Measurements from ENCODE around the gene KLHL24.
A peak's percentile ranks its signal among the peaks of the same experiment; 100 is the strongest.
"Not testable (repeated sequence)": the region's sequence is repeated elsewhere in the genome, so short reads cannot be mapped to it uniquely, and the experiment has no call there.

KLHL24 gene

GRCh38 chr3:183635431-183636220 is at the start of gene KLHL24:
TSS of gene KLHL24 (plus strand) at chr3:183635623. CDS start at chr3:183650357, 14,734 bp downstream.
- DNase-seq, result peak; percentile 91 to 92

- DNase-seq, result peak; percentile 14 to 45
These were observed 48.9 kb upstream of the KLHL24 start for GRCh38 chr3:183586477-183586876.

DNA sequence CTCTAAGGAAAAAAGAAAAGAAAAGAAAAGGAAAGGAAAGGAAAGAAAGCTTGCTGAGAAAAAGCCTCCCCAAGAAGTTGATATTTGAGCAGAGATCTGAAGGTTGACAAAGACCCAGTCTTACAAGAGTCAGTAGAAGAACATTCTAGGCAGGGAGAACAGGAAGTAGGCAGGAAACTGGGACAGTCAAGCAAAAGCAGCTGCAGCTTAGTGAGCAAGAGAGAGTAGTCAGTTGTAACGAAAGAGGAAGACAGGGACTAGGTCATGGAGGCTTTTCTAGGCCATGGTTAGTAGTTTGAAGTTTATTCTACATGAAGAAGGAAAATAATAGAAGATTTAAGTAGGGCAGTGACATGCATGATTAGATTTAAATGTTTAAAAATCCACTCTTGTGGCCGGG is 48.1 kb upstream of the KLHL24 start:
- peak in 1 of 2 donors; percentile 22 for DNase-seq

GRCh38 chr3:183590442-183590841 is 45.0 kb upstream of the KLHL24 start:
- no peak for DNase-seq

- DNase-seq, result peak in 1 of 2 donors; percentile 56
These were observed 43.4 kb upstream of the KLHL24 start for GRCh38 chr3:183591881-183592521.

- DNase-seq, result no peak
These were observed 42.6 kb upstream of the KLHL24 start for GRCh38 chr3:183592821-183593220.

- no peak for DNase-seq
These were observed 40.8 kb upstream of the KLHL24 start for GRCh38 chr3:183594636-183595035.

DNA sequence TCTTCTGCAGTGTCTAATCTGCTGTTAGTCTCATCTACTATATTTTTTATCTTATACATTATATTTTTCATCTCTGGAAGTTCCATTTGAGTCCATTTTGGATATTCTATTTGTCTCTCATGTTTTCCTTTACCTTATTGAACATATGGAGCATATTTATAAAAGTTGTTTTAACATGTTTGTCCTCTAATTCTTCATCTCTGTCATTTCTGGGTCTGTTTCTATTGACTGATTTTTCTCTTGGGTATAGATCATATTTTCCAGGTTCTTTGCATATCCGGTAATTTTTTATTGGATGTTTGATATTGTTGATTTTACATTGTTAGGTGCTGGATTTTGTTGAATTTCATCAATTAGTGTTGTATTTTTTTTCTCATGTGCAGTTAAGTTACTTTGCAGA is 37.5 kb upstream of the KLHL24 start:
- no peak for DNase-seq

DNA sequence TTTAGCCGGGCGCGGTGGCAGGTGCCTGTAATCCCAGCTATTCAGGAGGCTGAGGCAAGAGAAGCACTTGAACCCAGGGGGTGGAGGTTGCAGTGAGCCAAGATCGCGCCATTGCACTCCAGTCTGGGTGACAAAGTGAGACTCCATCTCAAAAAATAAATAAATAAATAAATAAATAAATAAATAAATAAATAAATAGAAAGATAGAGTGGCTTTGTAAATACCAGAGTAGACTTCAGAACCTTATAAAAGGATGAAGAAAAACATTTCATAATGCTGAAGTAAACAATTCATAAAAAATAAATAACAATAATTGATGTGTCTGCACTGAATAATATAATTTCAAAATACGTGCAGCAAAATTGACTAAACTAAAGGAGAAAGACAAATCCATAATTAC is 24.1 kb upstream of the KLHL24 start:
- DNase-seq, result not testable (repeated sequence)

- no peak for DNase-seq
These were observed 21.8 kb upstream of the KLHL24 start for GRCh38 chr3:183613366-183614285.

DNA sequence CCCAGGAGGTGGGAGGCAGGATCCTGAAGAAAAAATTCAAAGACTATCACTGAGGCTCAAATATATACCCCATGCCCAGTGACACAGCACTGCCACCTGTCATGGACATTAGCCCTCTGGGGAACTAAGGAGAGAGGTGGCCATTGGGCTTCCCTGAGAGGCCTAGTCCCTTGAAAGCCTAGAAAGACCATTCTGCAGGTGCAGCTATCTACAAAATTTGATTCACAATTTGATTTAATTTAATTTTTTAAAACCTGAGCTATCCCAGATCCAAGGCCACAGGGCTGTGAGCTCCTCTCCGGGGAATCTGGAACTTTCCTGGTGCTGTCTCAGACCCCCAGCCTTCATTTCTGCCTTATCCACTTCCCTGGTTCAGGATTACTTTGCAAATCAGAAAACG is 16.9 kb upstream of the KLHL24 start:
- no peak for DNase-seq

- no peak for DNase-seq
These were observed 16.4 kb upstream of the KLHL24 start for GRCh38 chr3:183619010-183619409.

DNA sequence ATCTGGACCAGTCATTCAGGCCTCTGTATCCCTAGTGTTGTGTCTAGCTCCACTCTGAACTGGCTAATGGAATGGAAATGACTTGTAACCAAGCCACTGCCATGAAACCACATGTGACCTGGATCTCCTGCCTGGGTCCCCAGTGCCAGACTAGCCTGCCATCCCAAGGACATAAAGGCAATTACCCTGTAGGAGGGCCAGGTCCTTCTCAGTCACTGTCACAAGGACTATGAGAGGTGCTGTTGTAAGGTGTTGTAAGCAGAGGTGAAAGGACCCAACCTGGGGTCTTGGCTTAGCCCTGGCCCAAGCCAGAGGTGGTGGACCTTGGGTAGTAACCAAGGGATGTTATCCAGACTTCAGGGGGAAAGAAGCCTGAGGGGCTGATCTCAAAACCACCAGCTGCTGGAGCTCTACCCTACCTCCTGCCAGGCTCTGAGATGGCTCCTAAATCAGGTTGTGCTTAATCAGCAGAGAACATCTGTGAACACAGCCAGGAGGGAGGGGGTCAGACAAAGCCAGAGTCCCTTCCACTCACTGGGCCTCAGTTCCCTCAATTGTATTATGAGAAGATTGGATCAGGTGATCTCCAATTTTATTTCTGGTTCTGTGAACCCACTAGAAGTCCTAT is 15.7 kb upstream of the KLHL24 start:
- no peak for DNase-seq

DNA sequence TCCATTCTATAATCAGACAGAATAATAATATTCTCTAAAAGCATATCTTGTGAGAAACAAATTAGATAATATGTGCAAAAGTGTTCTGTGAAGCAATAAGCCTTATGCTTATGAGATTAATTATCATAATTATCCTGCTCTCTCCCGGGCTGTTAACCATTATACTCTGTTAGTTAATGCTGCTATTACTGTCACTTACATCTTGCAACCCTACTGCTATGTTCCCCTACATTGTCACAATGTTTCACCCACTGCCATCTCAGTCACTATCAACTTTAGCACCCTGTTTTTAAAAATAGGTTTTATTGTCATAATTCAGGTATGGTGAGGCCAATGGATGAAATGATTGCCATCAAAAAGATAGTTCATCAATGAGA is 15.2 kb upstream of the KLHL24 start:
- no peak for DNase-seq

DNA sequence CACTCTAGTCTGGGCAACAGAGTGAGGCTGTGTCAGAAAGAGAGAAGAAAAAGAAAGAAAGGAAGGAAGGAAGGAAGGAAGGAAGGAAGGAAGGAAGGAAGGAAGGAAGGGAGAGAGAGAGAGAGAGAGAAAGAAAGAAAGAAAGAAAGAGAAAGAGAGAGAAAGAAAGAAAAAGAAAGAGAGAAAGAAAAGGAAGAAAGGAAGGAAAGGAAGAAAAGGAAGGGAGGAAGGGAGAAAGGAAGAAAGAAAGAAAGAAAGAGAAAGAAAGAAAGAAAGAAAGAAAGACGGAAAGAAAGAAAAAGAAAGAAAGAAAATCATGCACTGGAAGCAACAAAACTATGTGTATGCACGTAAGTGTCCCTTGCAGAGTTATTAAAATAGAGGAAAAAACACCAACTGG is 12.9 kb upstream of the KLHL24 start:
- DNase-seq, result not testable (repeated sequence)

GRCh38 chr3:183626877-183627594 is 8.4 kb upstream of the KLHL24 start:
- no peak for DNase-seq

- no peak for DNase-seq
These were observed 5.7 kb upstream of the KLHL24 start for GRCh38 chr3:183629546-183630301.

- no peak for DNase-seq
These were observed 3.7 kb upstream of the KLHL24 start for GRCh38 chr3:183631715-183632114.

GRCh38 chr3:183632725-183633124 is 2.7 kb upstream of the KLHL24 start:
- DNase-seq, result not testable (repeated sequence)

DNA sequence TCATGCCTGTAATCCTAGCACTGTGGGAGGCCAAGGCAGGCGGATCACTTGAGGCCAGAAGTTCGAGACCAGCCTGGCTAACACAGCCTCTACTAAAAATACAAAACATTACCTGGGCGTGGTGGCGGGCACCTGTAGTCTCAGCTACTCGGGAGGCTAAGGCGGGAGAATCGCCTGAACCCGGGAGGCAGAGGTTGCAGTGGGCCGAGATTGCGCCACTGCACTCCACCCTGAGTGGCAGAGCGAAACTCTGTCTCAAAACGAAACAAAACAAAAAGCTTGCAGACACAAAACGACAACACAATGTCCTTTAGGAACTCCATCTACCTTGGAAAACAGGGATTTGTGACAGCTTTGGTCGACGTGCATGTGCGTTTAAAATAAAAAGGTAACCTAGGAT is 716 bp upstream of the KLHL24 start:
- DNase-seq, result no peak

- DNase-seq, result no peak
These were observed 354 bp upstream of the KLHL24 start for GRCh38 chr3:183635107-183635430.
